GM19239 (cell line): ENCODE measurements around the gene MEX3A.
"Not testable (repeated sequence)": the region's sequence is repeated elsewhere in the genome, so short reads cannot be mapped to it uniquely, and the experiment has no call there.

Experiments
- DNase-seq: peaks from one replicate; pipeline ENCODE4 v3.0.0; 2011; ENCODE audit warnings: low spot score; ENCODE audit not compliant: insufficient read length
- FAIRE-seq: peaks from 2 replicates; lab custom pipeline; 2011; peaks lifted over from hg19 to GRCh38; lab: Jason Lieb, UNC

Gene MEX3A

DNA sequence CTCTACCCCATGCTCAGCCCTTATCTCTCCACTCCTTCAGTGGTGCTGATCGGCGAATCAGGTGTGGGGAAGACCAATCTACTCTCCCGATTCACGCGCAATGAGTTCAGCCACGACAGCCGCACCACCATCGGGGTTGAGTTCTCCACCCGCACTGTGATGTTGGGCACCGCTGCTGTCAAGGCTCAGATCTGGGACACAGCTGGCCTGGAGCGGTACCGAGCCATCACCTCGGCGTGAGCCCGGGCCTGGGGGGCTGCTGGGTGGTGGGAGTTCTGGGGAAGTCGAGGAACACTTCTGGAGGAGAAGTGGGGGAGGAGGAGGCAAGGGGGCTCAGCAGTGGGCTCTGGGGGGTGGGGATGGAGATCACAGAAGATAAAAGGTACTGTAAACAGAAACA lies 16.4 kb downstream of the MEX3A start:
- FAIRE-seq (no peak), DNase-seq (no peak)

DNA sequence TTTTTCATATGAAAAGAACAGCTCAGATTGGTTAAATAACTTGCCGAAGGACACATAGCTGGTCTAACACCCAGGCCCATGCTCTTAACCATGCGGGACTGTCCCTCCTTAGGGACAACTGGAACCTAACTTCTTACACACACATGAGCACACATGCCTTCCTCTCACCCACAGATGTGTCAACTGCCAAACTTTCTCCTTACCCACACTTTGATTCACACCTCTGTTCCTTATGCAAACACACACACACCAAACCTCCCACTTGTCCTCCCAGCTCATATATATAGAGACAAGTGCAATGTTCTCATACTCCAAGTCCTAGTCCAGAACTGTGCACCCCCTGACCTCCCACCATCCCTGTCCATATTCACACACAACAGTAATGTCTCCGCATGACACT lies 17.1 kb downstream of the MEX3A start:
- FAIRE-seq (peak; percentile 51), DNase-seq (no peak)

DNA sequence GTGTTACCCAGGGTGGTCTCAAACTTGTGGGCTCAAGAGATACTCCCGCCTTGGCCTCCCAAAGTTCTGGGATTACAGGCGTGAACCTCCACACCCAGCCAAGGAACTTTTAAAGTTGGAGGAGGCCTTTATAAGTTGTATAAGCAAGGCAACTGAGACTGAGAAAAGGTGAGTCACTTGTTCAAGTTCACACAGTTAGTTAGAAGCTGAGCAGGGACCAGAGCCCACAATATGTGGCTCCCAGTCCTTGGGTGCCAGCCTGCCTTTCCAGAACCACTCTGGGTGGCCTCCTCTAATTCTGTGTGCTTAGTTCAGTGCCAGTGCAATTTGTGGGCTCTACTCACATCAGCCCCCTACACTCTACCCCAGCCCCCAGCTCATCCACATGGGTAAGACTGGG lies 17.6 kb downstream of the MEX3A start:
- FAIRE-seq, result no peak

DNA sequence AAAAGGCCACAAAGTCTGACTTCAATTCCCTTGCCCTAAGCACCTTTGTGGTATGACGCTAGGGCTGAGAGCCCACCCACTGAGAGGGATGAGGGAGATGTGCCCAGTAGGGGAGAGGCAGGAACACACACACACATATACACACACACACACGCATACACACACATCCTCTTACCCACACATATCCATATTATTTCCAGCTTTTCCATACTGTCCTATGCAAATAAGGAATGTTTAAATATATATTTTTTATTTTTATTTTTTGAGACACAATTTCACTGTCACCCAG lies 18.3 kb downstream of the MEX3A start:
- DNase-seq, result no peak
- FAIRE-seq, result no peak

More for the DNA sequence above, 17.6 kb downstream of the MEX3A start:
- DNase-seq, result no peak

DNA sequence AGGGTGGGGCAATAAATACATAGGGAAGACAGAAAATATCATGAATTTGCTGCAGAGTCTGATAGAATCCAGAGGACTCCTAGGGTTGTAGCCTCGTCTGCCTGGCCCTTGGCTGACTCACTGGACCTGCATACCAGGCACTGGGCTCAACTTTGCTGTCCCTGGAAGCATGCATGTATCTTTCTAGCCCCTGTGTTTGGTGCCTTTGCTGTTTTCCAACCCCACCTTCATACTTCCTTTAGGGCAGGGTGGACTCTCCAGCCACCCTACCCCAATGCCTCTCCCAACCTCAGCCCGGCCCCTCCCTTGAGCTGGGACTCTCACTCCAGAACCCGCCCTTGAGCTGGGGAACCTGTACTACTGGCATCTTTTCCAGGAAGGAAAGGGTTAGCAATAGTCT lies 20.1 kb downstream of the MEX3A start:
- no peak for FAIRE-seq
- DNase-seq, result no peak

DNA sequence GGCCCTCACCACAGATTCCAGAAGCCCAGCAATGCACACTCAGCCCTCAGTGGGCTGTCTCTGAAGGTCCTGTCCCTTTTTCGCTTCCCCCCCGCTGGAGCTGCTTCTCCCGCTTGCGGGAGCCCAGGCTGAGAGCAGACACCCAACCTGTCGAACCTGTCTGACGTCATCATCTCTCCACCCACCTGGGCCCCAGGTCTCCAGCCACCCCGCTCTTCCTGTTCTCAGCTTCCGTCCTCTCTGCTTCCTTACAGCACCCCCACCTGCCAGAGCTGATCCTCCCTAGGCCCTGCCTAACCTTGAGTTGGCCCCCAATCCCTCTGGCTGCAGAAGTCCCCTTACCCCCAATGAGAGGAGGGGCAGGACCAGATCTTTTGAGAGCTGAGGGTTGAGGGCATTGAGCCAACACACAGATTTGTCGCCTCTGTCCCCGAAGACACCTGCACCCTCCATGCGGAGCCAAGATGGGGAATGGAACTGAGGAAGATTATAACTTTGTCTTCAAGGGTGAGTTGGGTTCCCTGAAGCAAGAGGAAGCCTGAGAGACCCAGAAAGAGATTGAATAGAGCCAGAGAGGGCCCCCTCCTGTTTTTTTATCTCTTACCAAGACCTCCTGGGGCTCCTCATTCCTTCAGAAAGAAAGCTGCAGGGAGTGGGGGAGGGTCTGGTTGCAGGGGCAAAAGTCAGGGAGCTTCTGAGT lies 21.2 kb downstream of the MEX3A start, which contains the start of gene RAB25:
Gene RAB25, plus strand, starts transcription at position 224 of the 700 bp plus-strand sequence. Its CDS starts 241 bp downstream, at position 465.
- DNase-seq (no peak), FAIRE-seq (no peak)

DNA sequence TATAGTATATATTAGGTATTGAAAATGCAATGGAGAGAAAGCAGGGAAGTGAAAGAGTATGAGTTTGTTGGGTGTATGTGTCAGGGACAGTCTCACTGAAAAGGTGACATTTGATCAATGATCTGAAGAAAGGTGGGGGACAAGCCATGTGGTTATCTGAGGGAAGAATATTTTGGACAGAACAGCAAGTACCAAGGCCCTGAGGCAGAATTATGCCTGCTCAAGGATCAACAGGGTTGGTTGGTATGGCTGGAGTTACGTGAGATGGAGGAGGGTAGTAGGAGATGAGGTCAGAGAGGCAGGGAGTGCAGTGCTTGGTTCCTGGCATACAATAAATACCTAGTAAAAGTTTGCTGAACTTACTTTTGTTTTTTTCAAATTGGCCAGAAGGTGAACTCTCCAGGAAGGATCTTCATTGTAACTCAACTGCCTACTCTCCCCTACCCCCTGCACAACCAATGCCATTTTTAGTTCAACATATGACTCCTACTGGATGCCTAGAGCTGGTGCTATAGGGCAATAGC lies 25.9 kb downstream of the MEX3A start:
- DNase-seq (no peak), FAIRE-seq (no peak)

DNA sequence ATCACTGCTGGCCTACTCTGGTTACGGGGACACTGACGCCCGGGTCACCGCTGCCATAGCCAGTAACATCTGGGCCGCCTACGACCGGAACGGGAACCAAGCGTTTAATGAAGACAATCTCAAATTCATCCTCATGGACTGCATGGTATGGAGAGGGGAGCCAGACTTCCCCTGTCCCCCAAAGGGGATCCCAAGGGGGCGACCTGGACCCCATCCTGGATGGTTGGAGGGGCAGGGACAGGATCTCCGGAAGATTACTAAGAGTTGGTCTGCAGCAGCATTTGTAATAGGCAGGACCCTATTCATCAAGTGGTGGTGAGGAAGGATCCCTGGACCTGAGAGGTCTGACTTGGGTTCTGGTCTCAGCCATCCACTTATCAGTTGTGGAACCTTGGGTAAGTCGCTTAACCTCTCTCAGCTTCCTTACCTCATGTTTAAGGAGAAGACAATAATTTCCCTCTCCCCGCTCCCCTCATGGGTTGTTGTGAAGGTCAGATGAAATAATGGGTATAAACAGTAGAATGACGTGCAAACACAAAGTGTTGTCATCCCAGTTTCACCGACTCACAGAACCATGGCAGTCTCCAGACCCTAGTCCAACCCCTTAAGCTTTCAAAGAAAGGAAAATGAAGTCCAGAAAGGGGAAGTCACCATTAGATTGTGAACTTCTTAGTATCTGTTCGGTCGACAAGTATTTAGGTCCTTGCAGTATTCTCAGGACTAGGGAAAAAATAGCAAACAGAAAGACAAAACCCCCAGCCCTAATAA lies 26.8 kb downstream of the MEX3A start:
- no peak for FAIRE-seq

DNA sequence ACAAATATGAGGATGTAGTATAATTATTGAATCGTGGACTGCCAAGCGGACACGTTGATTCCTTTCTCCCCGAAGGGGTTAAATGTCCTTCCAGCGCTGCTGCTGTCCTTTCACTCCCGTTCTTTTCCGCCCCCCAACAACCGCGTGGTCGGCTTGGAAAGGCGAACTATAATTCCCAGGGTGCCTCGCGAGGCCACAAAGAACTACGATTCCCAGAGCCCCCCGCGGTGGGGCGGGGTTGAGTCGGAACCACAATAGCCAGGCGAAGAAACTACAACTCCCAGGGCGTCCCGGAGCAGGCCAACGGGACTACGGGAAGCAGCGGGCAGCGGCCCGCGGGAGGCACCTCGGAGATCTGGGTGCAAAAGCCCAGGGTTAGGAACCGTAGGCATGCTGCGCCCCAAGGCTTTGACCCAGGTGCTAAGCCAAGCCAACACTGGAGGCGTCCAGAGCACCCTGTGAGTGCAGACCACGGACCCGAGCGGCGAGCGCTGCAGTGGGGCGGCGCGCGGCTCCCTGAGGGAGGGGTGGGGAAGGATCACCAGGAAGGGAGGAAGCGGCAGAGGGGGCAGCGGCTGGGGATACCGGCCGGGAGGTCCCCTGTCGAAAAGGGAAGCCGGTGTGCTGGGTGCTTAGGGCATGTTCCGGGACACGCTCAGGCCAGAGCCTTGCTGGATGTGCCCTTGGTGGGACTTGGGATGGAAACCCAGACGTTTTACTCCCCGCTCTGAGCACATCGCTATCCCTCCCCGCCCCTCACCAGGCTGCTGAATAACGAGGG lies 27.6 kb downstream of the MEX3A start, which contains the start of gene LAMTOR2:
Gene LAMTOR2, plus strand, starts transcription at position 283 of the 781 bp plus-strand sequence. Its CDS starts 108 bp downstream, at position 391.
- DNase-seq (peak; percentile 96), FAIRE-seq (peak; percentile 97)

More for the DNA sequence above, 26.8 kb downstream of the MEX3A start:
- no peak for DNase-seq

DNA sequence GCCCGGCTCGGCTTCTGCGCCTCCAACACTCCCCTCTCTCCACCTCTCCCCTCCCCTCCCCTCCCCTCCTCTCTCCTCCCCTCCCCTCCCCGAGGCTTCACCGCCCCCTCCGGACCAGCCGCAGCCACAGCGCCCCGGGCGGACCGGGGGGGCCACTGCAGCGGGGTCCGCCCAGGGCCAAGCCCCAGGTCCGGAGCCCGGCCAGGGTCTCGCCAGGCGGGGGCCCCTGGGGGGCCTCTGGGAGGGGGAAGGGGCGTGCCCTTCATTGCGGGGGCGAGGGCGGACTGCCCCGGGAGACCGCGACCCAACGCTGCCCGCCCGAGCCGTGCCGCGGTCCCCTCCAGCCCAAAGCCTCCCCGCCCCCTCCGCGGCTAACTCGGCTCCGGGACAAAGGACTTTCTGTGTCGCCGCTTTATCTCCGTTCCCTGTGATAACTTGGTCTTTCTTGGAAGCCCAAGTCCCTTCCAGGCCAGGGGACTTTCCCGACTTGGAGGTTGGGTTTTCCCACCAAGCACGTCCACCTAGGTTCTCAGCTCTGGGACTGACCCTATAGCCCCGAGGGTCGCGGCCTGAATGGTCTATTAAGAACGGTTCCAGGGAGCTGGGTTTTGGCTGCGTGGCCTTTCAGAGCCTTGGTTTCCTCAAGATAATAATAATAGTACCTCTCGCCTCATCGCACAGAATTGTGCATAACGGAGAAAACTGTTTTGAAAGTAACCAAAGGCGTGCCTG lies 28.3 kb downstream of the MEX3A start, which contains the start of gene UBQLN4:
Gene UBQLN4, minus strand, starts transcription at position 31 of the 732 bp plus-strand sequence. CDS start 97 bp downstream, outside the sequence.
- no peak for FAIRE-seq

DNA sequence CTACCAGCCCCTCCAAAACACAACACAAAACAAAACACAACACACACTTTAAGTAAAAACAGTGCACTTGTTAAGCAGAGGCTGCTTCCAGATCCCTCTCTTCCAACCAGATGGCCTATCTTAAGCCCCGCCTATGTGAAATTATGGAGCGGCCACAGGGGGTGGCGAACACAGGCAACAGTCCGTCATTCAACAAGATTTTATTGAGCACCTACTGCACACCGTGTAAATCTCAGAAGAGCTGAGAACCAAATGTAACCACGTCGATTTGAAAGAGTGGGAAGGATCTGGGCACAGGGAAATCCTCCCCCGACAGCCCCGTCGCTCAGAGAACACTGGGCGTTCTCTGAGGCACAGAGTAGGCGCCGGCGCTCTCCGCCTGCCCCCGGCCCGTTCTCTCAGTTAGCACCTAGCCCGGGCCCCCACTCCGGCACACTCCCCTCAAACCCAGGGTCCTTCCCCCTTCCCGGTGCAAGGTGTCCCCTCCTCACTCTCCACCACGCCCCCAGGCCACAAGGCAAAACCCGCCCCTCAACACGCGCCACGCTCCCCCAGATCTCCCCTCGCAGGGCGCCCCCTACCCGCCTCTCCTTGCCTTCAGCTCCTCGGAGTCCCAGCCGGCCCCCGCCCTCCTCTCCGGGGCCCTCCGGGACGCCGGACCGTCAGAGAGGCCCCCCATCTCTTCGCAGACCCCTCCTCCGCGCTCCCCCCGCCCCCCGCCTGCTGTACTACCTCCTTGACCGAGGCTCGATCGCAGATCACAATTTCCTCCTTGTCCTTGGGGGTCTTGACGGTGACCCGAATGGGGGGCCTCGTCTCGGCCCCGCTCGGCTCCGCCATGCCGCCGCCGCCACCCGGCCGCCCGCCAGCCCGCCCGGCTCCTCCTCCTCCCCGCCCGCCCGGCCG lies 29.1 kb downstream of the MEX3A start:
- DNase-seq, result peak; percentile 67
- FAIRE-seq, result peak; percentile 55

More for the DNA sequence above, 28.3 kb downstream of the MEX3A start, which contains the start of gene UBQLN4:
- DNase-seq, result peak; percentile 82

DNA sequence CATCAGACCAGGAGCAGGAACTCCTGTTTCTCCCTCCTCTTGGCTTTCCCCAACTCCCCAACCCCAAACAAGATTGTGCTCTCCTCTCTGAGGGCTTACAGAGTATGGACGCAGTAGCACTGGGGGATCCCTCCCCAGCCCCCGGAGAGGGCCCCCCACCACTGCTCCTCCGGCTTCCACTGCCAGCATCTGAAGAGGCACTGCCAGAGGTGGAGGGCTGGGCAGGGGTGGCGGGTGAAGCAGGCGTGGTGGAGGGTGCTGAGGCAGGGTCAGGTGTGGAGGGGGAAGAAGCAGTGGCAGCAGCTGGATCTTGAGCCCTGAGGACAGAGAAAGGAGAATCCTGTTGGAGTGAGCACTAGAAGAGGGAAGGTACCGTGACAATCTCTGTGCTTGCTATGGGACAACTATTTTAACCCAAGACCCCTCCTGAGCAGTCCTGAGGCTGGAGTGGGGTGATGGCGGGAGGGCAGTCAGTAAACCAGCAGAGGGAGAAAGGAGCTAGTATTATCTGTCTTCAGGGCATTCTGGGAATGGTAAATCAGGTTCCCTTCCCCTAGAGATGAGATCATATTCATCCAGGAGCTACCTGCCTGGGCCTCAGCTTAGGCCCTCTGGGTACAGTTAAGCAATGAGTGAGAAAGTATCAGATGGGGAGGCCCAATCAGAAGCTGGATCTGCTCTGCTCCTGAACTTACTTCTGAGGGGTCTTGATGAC lies 31.1 kb downstream of the MEX3A start:
- FAIRE-seq, result no peak
- DNase-seq, result no peak

DNA sequence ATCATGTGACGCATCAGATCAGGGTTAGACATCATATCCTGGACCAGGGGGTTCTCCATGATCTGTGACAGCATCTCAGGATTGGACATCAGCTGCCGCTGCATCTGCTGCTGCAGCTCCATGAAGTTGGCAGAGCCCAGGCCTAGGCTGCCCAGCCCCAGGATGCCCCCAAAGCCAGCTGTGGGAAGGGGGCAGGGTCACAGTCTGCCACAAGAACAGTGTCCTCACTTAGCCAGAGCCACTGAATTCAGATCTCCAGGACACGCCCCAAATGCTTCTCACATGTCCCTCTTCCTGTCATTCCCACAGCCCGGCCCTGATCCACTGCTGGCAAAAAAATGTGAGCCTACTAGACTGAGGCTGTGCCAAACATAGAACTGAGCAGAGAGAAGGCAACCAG lies 31.9 kb downstream of the MEX3A start:
- DNase-seq (no peak), FAIRE-seq (no peak)

DNA sequence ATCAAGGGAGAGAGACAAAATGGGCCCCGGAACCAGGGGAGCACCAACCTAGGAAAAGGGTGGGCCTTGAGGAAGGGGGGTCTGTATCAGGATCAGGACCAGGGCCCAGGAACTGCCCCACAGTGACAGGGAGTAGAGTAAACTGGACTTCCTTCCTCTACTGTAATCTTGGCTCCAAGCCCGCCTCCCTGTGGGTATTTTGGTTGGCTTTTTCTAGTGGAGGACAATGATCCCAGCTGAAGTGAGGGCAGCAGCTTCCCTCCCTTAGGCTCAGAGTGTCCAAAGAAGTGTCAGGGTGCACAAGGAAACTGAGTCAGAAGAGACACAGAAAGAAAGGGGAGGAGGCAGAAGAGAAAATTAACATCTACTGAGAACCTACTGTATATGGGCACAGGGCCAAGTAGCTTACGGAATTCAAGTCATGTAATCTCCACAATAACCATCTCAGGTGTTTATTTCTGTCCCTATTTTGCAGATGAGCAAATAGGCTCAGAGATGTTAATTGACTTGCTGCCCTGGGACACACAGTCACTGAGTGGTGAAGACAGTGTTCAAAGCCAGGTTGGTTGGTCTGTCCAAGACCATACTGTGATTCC lies 33.5 kb downstream of the MEX3A start:
- DNase-seq (no peak), FAIRE-seq (no peak)

DNA sequence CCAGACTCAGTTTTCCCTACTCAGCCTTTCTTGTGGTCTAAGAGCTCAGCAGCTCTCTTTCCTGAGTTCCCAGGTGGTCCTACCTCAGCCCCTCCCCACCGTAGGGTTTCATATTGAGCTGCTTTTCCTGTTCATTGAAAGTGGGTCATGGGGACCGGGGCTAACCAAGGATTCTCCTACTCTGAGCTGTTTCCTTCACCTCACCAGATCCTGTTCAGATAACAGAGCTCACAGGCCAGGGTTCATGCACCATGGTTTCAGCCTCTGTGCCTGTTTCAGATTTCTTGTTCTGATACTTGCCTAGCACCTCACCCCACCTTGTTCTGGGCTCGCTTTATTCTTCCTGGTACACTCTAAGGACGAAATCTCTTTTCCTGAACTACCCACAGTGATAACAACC lies 37.2 kb downstream of the MEX3A start:
- DNase-seq, result no peak
- FAIRE-seq, result no peak

DNA sequence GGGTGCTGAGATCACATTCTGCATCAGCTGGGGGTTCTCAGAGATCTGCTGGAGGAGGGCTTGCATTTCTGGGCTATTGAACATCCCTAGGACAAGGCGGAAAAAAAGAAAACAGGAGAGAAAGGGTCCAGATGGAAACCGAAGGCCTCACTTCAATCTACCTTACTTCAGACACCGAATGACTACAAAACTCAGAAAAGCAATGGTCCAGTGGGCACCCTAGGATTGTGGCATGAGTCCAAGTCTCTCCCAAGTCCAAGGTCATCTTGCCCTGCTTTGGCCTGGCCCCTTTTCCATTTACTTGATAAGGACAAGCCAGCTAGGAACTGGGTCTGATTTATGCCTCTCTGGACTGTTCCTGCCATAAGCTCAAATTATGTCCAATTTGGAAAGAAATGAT lies 39.4 kb downstream of the MEX3A start:
- no peak for DNase-seq
- no peak for FAIRE-seq

DNA sequence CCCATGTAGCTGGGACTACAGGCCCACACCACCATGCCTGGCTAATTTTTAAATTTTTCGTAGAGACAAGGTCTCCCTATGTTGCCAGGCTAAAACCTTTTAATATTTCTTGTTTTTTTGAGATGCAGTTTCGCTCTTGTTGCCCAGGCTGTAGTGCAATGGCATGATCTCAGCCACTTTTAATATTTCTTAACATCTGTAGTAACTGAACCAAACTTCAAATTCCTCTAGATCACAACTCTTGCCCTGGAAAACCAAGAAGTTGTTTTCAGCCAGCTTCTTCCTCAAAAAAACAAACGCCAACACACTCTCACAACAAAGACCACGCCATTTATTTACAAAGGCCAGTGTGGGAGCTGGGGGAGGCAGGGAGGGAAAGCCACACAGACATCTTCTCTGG lies 47.3 kb downstream of the MEX3A start:
- DNase-seq, FAIRE-seq: not testable (repeated sequence)

DNA sequence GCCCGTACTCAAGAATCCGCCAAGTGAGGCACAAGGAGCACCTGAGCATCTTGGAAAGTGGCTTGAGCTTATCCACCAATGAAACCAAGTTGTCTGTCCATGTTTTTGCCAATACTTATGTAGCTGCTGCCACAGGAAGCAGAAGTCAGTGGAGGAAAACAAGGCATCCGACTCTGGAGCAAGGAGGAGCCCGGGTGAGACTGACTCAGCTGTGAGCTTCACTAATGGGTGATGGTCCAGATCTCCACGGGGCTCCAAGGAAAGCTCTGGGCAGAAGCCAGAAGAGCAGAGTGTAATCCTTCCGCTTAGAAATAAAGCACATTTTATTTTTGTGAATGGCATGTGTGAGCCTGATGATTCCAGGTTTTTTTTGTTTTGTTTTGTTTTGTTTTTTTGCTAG lies 49.3 kb downstream of the MEX3A start:
- FAIRE-seq, result no peak

More for the DNA sequence above, 49.3 kb downstream of the MEX3A start:
- DNase-seq, result no peak
